Activated CD8-positive, alpha-beta T cell treated with anti-CD3 and anti-CD28 coated beads, Interleukin-2, amount 10 ng/mL, durations not matched to agents 7 days and 5 days (primary cell): ENCODE data around the gene GRAMD2B. TPM values are rescaled to one million over a fixed set of nuclear protein-coding genes. Genes with fewer than 3 reads are reported as not detected.
A peak's percentile ranks its signal among the peaks of the same experiment; 100 is the strongest.
"Not testable (repeated sequence)": the region's sequence is repeated elsewhere in the genome, so short reads cannot be mapped to it uniquely, and the experiment has no call there.

Experiments used
- ATAC-seq: fragments of 150-1000 bp; cut with Tn5 transposase; one replicate; pipeline ENCODE4 v1.10.0; 2021; ENCODE audit warnings: moderate library complexity
- CTCF ChIA-PET: fragments of 350-600 bp; sonication (Branson Sonifier 250); formaldehyde crosslinking; loops from one replicate; lab custom pipeline; 2021; ENCODE audit warnings: antibody characterized with exemption; lab: Charles Lee
- POLR2A ChIA-PET: fragments of 350-600 bp; sonication (Branson Sonifier 250); formaldehyde crosslinking; loops from one replicate; lab custom pipeline; 2021; ENCODE audit warnings: antibody characterized with exemption; lab: Charles Lee
- DNase-seq: peaks from one replicate; pipeline ENCODE4 v3.0.0-alpha.2; 2020
- H3K27ac Mint-ChIP-seq: one replicate; pipeline ENCODE4 v1.8.0; 2021; ENCODE audit warnings: mild to moderate bottlenecking, mixed read lengths
- H3K27me3 Mint-ChIP-seq: one replicate; pipeline ENCODE4 v1.8.0; 2021; ENCODE audit warnings: low read depth, mixed read lengths
- H3K36me3 Mint-ChIP-seq: one replicate; pipeline ENCODE4 v1.8.0; 2021; ENCODE audit warnings: low read depth, mixed read lengths
- H3K4me1 Mint-ChIP-seq: one replicate; pipeline ENCODE4 v1.8.0; 2021; ENCODE audit warnings: low read depth, mixed read lengths
- H3K4me3 Mint-ChIP-seq: one replicate; pipeline ENCODE4 v1.8.0; 2021; ENCODE audit warnings: mild to moderate bottlenecking, mixed read lengths
- H3K9me3 Mint-ChIP-seq: one replicate; pipeline ENCODE4 v1.8.0; 2022; ENCODE audit warnings: mixed read lengths; ENCODE audit not compliant: insufficient read depth
- total RNA-seq, 2 experiments: library from RNA; stranded (reverse); gene quantifications; one replicate each; pipeline ENCODE4 v1.2.3, GENCODE V29; 2021

Gene GRAMD2B
- total RNA-seq, 2 experiments from 2014 or later: 3.3 to 6.5 TPM

GRCh38 chr5:126438868-126439267 is 15.7 kb downstream of the GRAMD2B start:
- no peak overlapping the region for H3K4me3 Mint-ChIP-seq
- peaks cover 4% of the 10 kb centered on the region for H3K9me3 Mint-ChIP-seq
- H3K4me1 Mint-ChIP-seq: peaks cover 13% of the 10 kb centered on the region
- CTCF ChIA-PET: no interaction called here
- DNase-seq (no peak), ATAC-seq (no peak)
- no peaks in the 10 kb centered on the region for H3K27me3 Mint-ChIP-seq
- POLR2A ChIA-PET: interaction anchor here (0.7 to 1.6 kb wide), 4 partner anchors 10 to 1074 kb away, joined by 3 to 6 read pairs (median 4); partner anchors contain the start of genes GRAMD2B and PHAX
- H3K27ac Mint-ChIP-seq: no peak overlapping the region
- H3K36me3 Mint-ChIP-seq: peaks cover 7% of the 10 kb centered on the region

GRCh38 chr5:126439724-126440123 is 16.5 kb downstream of the GRAMD2B start:
- POLR2A ChIA-PET, H3K27me3 Mint-ChIP-seq, H3K36me3 Mint-ChIP-seq, H3K9me3 Mint-ChIP-seq, DNase-seq, H3K4me3 Mint-ChIP-seq, ATAC-seq, CTCF ChIA-PET, H3K27ac Mint-ChIP-seq: not testable (repeated sequence)
- peaks cover 21% of the 10 kb centered on the region for H3K4me1 Mint-ChIP-seq

- DNase-seq: no peak
- peaks cover 36% of the 10 kb centered on the region for H3K4me1 Mint-ChIP-seq
- H3K4me3 Mint-ChIP-seq: no peak overlapping the region
- ChIA-PET CTCF (no interaction called here), POLR2A (no interaction called here)
- no peak for ATAC-seq
- H3K36me3 Mint-ChIP-seq: peaks cover 14% of the 10 kb centered on the region
- H3K27ac Mint-ChIP-seq: no peak overlapping the region
- peaks cover 4% of the 10 kb centered on the region for H3K9me3 Mint-ChIP-seq
- no peaks in the 10 kb centered on the region for H3K27me3 Mint-ChIP-seq
Observed at GRCh38 chr5:126441230-126441629, 18.0 kb downstream of the GRAMD2B start.

- DNase-seq (no peak), ATAC-seq (peak; percentile 54)
- H3K4me1 Mint-ChIP-seq: peaks cover 44% of the 10 kb centered on the region
- peaks cover 15% of the 10 kb centered on the region for H3K36me3 Mint-ChIP-seq
- CTCF ChIA-PET: interaction anchor here (0.7 to 2.0 kb wide), 4 partner anchors 11 to 158 kb away, joined by 3 to 5 read pairs (median 4); partner anchors contain the start of gene PHAX
- POLR2A ChIA-PET: interaction anchor here (0.6 to 1.1 kb wide), 2 partner anchors 15 to 56 kb away, joined by 3 read pairs; no protein-coding TSS in a partner anchor
- H3K27me3 Mint-ChIP-seq: no peaks in the 10 kb centered on the region
- H3K9me3 Mint-ChIP-seq: peaks cover 4% of the 10 kb centered on the region
- peak overlapping the region; percentile 43 for H3K27ac Mint-ChIP-seq
- H3K4me3 Mint-ChIP-seq: peak overlapping the region; percentile 13
Observed at GRCh38 chr5:126443374-126443851, 20.2 kb downstream of the GRAMD2B start.

GRCh38 chr5:126444137-126444536 is 20.9 kb downstream of the GRAMD2B start:
- DNase-seq: no peak
- CTCF ChIA-PET: interaction anchor here (0.7 to 2.0 kb wide), 5 partner anchors 11 to 157 kb away, joined by 3 to 5 read pairs (median 3); partner anchors contain the start of gene PHAX
- H3K27me3 Mint-ChIP-seq: no peaks in the 10 kb centered on the region
- peaks cover 47% of the 10 kb centered on the region for H3K4me1 Mint-ChIP-seq
- peaks cover 11% of the 10 kb centered on the region for H3K36me3 Mint-ChIP-seq
- peak overlapping the region; percentile 30 for H3K27ac Mint-ChIP-seq
- POLR2A ChIA-PET: interaction anchor here (0.7 to 1.1 kb wide), 2 partner anchors 21 to 56 kb away, joined by 3 read pairs; partner anchors contain the start of gene GRAMD2B
- no peak overlapping the region for H3K4me3 Mint-ChIP-seq
- no peak for ATAC-seq
- peaks cover 4% of the 10 kb centered on the region for H3K9me3 Mint-ChIP-seq

GRCh38 chr5:126445502-126446174 is 22.4 kb downstream of the GRAMD2B start:
- ATAC-seq: no peak
- no peak overlapping the region for H3K4me3 Mint-ChIP-seq
- H3K36me3 Mint-ChIP-seq: peaks cover 11% of the 10 kb centered on the region
- ChIA-PET POLR2A (interaction anchor here (1.9 kb wide), 1 partner anchor 22 kb away, joined by 8 read pairs; the partner anchor contains the start of gene GRAMD2B), CTCF (interaction anchor here (1.4 kb wide), 1 partner anchor 54 kb away, joined by 6 read pairs; no protein-coding TSS in a partner anchor)
- peak overlapping the region; percentile 62 for H3K27ac Mint-ChIP-seq
- no peak for DNase-seq
- no peaks in the 10 kb centered on the region for H3K9me3 Mint-ChIP-seq
- H3K27me3 Mint-ChIP-seq: no peaks in the 10 kb centered on the region
- H3K4me1 Mint-ChIP-seq: peaks cover 60% of the 10 kb centered on the region

GRCh38 chr5:126446498-126447224 is 23.5 kb downstream of the GRAMD2B start:
- H3K9me3 Mint-ChIP-seq: no peaks in the 10 kb centered on the region
- H3K27me3 Mint-ChIP-seq: no peaks in the 10 kb centered on the region
- H3K4me3 Mint-ChIP-seq: no peak overlapping the region
- peaks cover 71% of the 10 kb centered on the region for H3K4me1 Mint-ChIP-seq
- H3K36me3 Mint-ChIP-seq: peaks cover 14% of the 10 kb centered on the region
- DNase-seq: peak; percentile 36
- POLR2A ChIA-PET: interaction anchor here (0.5 to 1.9 kb wide), 2 partner anchors 23 to 66 kb away, joined by 3 to 8 read pairs; partner anchors contain the start of gene GRAMD2B
- CTCF ChIA-PET: interaction anchor here (1.4 kb wide), 1 partner anchor 53 kb away, joined by 6 read pairs; no protein-coding TSS in a partner anchor
- H3K27ac Mint-ChIP-seq: peak overlapping the region; percentile 16
- no peak for ATAC-seq

- Mint-ChIP-seq H3K36me3 (peaks cover 18% of the 10 kb centered on the region), H3K27ac (peak overlapping the region; percentile 61), H3K4me1 (peaks cover 71% of the 10 kb centered on the region), H3K4me3 (no peak overlapping the region), H3K27me3 (no peaks in the 10 kb centered on the region), H3K9me3 (no peaks in the 10 kb centered on the region)
- CTCF ChIA-PET: interaction anchor here (1.6 to 3.3 kb wide), 2 partner anchors 51 to 152 kb away, joined by 4 to 20 read pairs; partner anchors contain the start of gene PHAX
- POLR2A ChIA-PET: interaction anchor here (0.7 to 3.5 kb wide), 4 partner anchors 14 to 69 kb away, joined by 3 to 35 read pairs (median 8); partner anchors contain the start of gene GRAMD2B
- no peak for DNase-seq
- ATAC-seq: no peak
Observed at GRCh38 chr5:126448720-126449119, 25.5 kb downstream of the GRAMD2B start.

GRCh38 chr5:126449751-126450271 is 26.6 kb downstream of the GRAMD2B start:
- Mint-ChIP-seq H3K27me3 (no peaks in the 10 kb centered on the region), H3K4me1 (peaks cover 60% of the 10 kb centered on the region), H3K9me3 (no peaks in the 10 kb centered on the region), H3K4me3 (peak overlapping the region; percentile 82), H3K27ac (peak overlapping the region; percentile 100), H3K36me3 (peaks cover 16% of the 10 kb centered on the region)
- DNase-seq (peak; percentile 79), ATAC-seq (peak; percentile 93)
- CTCF ChIA-PET: interaction anchor here (1.4 to 3.3 kb wide), 4 partner anchors 14 to 151 kb away, joined by 4 to 20 read pairs (median 5); partner anchors contain the start of genes GRAMD2B and PHAX
- POLR2A ChIA-PET: interaction anchor here (0.6 to 3.5 kb wide), 11 partner anchors 9 to 404 kb away, joined by 3 to 35 read pairs (median 4); partner anchors contain the start of gene GRAMD2B

GRCh38 chr5:126450346-126450745 is 27.1 kb downstream of the GRAMD2B start:
- ATAC-seq (peak; percentile 73), DNase-seq (peak; percentile 54)
- H3K9me3 Mint-ChIP-seq: no peaks in the 10 kb centered on the region
- peaks cover 12% of the 10 kb centered on the region for H3K36me3 Mint-ChIP-seq
- H3K27me3 Mint-ChIP-seq: no peaks in the 10 kb centered on the region
- peak overlapping the region; percentile 100 for H3K27ac Mint-ChIP-seq
- H3K4me3 Mint-ChIP-seq: peak overlapping the region; percentile 82
- ChIA-PET POLR2A (interaction anchor here (0.6 to 3.5 kb wide), 10 partner anchors 9 to 403 kb away, joined by 3 to 35 read pairs (median 4); partner anchors contain the start of gene GRAMD2B), CTCF (interaction anchor here (1.2 to 3.3 kb wide), 5 partner anchors 14 to 151 kb away, joined by 4 to 20 read pairs (median 4); partner anchors contain the start of genes GRAMD2B and PHAX)
- H3K4me1 Mint-ChIP-seq: peaks cover 54% of the 10 kb centered on the region
